CD4-positive, alpha-beta T cell treated with Interleukin-15 for 1 hour (primary cell): ENCODE measurements around the gene GSTM2.
A peak's percentile ranks its signal among the peaks of the same experiment; 100 is the strongest.
"Not testable (repeated sequence)": the region's sequence is repeated elsewhere in the genome, so short reads cannot be mapped to it uniquely, and the experiment has no call there.

ENCODE experiments used
- DNase-seq: peaks from one replicate; pipeline ENCODE4 v3.0.0-alpha.2; 2020

GSTM2 gene

GRCh38 chr1:109650609-109651008 is 17.2 kb upstream of the GSTM2 start:
- DNase-seq: no peak

GRCh38 chr1:109652402-109652801 is 15.5 kb upstream of the GSTM2 start:
- DNase-seq: no peak

- DNase-seq: no peak
These were observed 14.6 kb upstream of the GSTM2 start for GRCh38 chr1:109653306-109653705.

GRCh38 chr1:109654519-109654918 is 13.3 kb upstream of the GSTM2 start:
- DNase-seq: no peak

GRCh38 chr1:109655615-109656519 is 12.0 kb upstream of the GSTM2 start, which contains the start of gene GSTM4:
GSTM4 (plus strand) TSS chr1:109656099; CDS start chr1:109656390, 291 bp downstream.
- DNase-seq: peak; percentile 67

- DNase-seq: no peak
These were observed 10.5 kb upstream of the GSTM2 start for GRCh38 chr1:109657395-109657794.

- no peak for DNase-seq
These were observed 9.9 kb upstream of the GSTM2 start for GRCh38 chr1:109657970-109658369.

- no peak for DNase-seq
These were observed 9.3 kb upstream of the GSTM2 start for GRCh38 chr1:109658533-109659042.

- no peak for DNase-seq
These were observed 8.7 kb upstream of the GSTM2 start for GRCh38 chr1:109659145-109659544.

- DNase-seq: no peak
These were observed 7.7 kb upstream of the GSTM2 start for GRCh38 chr1:109659997-109660690.

- DNase-seq: not testable (repeated sequence)
These were observed 7.2 kb upstream of the GSTM2 start for GRCh38 chr1:109660691-109661026.

GRCh38 chr1:109661391-109661790 is 6.5 kb upstream of the GSTM2 start:
- no peak for DNase-seq

- no peak for DNase-seq
These were observed 3.2 kb upstream of the GSTM2 start for GRCh38 chr1:109664671-109665070.

GRCh38 chr1:109668123-109668775 is 392 bp downstream of the GSTM2 start:
- no peak for DNase-seq

GRCh38 chr1:109669246-109669948 is 1.5 kb downstream of the GSTM2 start:
- DNase-seq: no peak

- DNase-seq: not testable (repeated sequence)
These were observed 2.1 kb downstream of the GSTM2 start for GRCh38 chr1:109669949-109670302.

- no peak for DNase-seq
These were observed 3.2 kb downstream of the GSTM2 start for GRCh38 chr1:109671067-109671466.

GRCh38 chr1:109673861-109674260 is 6.0 kb downstream of the GSTM2 start:
- not testable (repeated sequence) for DNase-seq

- DNase-seq: not testable (repeated sequence)
These were observed 9.0 kb downstream of the GSTM2 start for GRCh38 chr1:109676683-109677381.

GRCh38 chr1:109677459-109677858 is 9.6 kb downstream of the GSTM2 start:
- DNase-seq: no peak

- DNase-seq: not testable (repeated sequence)
These were observed 10.8 kb downstream of the GSTM2 start for GRCh38 chr1:109678637-109679036.

- DNase-seq: not testable (repeated sequence)
These were observed 16.9 kb downstream of the GSTM2 start for GRCh38 chr1:109684777-109685176.
